ENCODE measurements around the gene KLHL36. TPM values are rescaled to one million over a fixed set of nuclear protein-coding genes. Genes with fewer than 3 reads are reported as not detected.

Gene KLHL36
- total RNA-seq, 1 experiment from 2014 or later = 79.0 TPM

DNA sequence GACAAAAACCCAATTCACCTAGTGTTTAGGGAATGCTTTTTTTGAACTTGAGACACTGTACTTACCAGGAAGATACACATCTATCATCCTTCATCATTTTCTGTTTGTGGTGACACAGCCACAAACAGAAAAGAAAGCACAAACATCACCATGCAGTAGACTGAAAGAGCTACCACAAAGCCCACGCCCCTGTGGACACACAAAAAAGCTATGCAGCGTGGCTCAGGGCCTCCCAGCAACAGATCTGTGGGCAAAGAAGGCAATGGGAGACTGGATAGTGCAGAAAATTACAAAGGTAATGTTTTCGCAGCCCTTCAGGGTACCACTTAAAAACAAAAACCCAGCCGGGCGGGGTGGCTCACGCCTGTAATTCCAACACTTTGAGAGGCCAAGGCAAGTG, 40.0 kb upstream of the KLHL36 start:
- DNase-seq (ENCODE audit: low read depth, low spot score) (no peak), ATAC-seq (no peak)
- Histone ChIP-seq H2AFZ (ENCODE audit: low read depth, low read length, poor library complexity, severe bottlenecking) (no peak overlapping the region), H3K27me3 (ENCODE audit: insufficient read depth, low read length) (no peaks in the 10 kb centered on the region), H3K4me3 (replicated peaks in 1 of 2; ENCODE audit: low read depth in 1 of 2, low read length in 2 of 2) (no peak overlapping the region), H3K4me2 (ENCODE audit: low read length) (no peak overlapping the region), H3K4me1 (ENCODE audit: control insufficient read depth in 1 of 2, insufficient read depth in 2 of 2, low read length in 2 of 2) (peaks cover 13 to 34% of the 10 kb centered on the region in 2 experiments), H3K9me3 (ENCODE audit: control insufficient read depth in 1 of 2, insufficient read depth in 1 of 2, low read depth in 1 of 2, low read length in 2 of 2) (no peaks in the 10 kb centered on the region), H3K79me2 (ENCODE audit: insufficient read depth, low read length) (peaks cover 95% of the 10 kb centered on the region), H3K36me3 (ENCODE audit: control insufficient read depth in 1 of 2, insufficient read depth in 2 of 2, low read length in 2 of 2) (peaks cover 0 to 16% of the 10 kb centered on the region in 2 experiments; a peak in 1 of 4 replicates), H3K27ac (ENCODE audit: low read depth, low read length) (no peak overlapping the region), H3K9ac (ENCODE audit: low read length) (no peak overlapping the region), H4K20me1 (ENCODE audit: insufficient read depth) (no peaks in the 10 kb centered on the region; the same call in 1 of the 2 replicates), H3K9me2 (ENCODE audit: insufficient read depth) (no peaks in the 10 kb centered on the region)
- ChIA-PET POLR2A (no interaction called here), CTCF (no interaction called here), RAD21 (ENCODE audit: low non-redundant PET in 1 of 2, low total read pairs in 2 of 2, uncharacterized antibody in 2 of 2, unreplicated experiment in 2 of 2) (no interaction called here)
- no TSS peak for BruUV-seq (replicated peaks)
- TF ChIP-seq EZH2phosphoT487 (IDR thresholded peaks at IDR 0.05; ENCODE audit: borderline replicate concordance) (no peak), ELF1 (IDR thresholded peaks at IDR 0.05; ENCODE audit: borderline replicate concordance, low read depth) (no peak), YY1 (IDR thresholded peaks at IDR 0.05; ENCODE audit: extremely low read depth, insufficient replicate concordance, low read depth, low read length) (no peak), SRF (IDR thresholded peaks at IDR 0.05; ENCODE audit: low read depth) (no peak), RAD21 (IDR thresholded peaks at IDR 0.05; ENCODE audit: low read depth) (no peak), POLR2AphosphoS5 (IDR thresholded peaks at IDR 0.05; ENCODE audit: low read depth, low read length) (no peak), FOSL1 (IDR thresholded peaks at IDR 0.05; ENCODE audit: low read depth) (no peak), SIN3A (IDR thresholded peaks at IDR 0.05; ENCODE audit: low read depth) (no peak), ZNF274 (IDR thresholded peaks at IDR 0.05; ENCODE audit: low read depth, low read length) (no peak), POLR2A (IDR thresholded peaks at IDR 0.05; ENCODE audit: borderline replicate concordance, extremely low read depth, insufficient read depth, insufficient read length) (no peak)
- TF ChIP-seq, protein P1, sequence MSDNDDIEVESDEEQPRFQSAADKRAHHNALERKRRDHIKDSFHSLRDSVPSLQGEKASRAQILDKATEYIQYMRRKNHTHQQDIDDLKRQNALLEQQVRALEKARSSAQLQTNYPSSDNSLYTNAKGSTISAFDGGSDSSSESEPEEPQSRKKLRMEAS (IDR thresholded peaks at IDR 0.05) = no peak
- TF ChIP-seq, protein P2, sequence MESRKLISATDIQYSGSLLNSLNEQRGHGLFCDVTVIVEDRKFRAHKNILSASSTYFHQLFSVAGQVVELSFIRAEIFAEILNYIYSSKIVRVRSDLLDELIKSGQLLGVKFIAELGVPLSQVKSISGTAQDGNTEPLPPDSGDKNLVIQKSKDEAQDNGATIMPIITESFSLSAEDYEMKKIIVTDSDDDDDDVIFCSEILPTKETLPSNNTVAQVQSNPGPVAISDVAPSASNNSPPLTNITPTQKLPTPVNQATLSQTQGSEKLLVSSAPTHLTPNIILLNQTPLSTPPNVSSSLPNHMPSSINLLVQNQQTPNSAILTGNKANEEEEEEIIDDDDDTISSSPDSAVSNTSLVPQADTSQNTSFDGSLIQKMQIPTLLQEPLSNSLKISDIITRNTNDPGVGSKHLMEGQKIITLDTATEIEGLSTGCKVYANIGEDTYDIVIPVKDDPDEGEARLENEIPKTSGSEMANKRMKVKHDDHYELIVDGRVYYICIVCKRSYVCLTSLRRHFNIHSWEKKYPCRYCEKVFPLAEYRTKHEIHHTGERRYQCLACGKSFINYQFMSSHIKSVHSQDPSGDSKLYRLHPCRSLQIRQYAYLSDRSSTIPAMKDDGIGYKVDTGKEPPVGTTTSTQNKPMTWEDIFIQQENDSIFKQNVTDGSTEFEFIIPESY (IDR thresholded peaks at IDR 0.05; ENCODE audit: extremely low read depth, insufficient replicate concordance, low read length) = no peak
- TF ChIP-seq, protein P3, sequence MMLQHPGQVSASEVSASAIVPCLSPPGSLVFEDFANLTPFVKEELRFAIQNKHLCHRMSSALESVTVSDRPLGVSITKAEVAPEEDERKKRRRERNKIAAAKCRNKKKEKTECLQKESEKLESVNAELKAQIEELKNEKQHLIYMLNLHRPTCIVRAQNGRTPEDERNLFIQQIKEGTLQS (IDR thresholded peaks at IDR 0.05) = no peak
- TF ChIP-seq, protein P4, sequence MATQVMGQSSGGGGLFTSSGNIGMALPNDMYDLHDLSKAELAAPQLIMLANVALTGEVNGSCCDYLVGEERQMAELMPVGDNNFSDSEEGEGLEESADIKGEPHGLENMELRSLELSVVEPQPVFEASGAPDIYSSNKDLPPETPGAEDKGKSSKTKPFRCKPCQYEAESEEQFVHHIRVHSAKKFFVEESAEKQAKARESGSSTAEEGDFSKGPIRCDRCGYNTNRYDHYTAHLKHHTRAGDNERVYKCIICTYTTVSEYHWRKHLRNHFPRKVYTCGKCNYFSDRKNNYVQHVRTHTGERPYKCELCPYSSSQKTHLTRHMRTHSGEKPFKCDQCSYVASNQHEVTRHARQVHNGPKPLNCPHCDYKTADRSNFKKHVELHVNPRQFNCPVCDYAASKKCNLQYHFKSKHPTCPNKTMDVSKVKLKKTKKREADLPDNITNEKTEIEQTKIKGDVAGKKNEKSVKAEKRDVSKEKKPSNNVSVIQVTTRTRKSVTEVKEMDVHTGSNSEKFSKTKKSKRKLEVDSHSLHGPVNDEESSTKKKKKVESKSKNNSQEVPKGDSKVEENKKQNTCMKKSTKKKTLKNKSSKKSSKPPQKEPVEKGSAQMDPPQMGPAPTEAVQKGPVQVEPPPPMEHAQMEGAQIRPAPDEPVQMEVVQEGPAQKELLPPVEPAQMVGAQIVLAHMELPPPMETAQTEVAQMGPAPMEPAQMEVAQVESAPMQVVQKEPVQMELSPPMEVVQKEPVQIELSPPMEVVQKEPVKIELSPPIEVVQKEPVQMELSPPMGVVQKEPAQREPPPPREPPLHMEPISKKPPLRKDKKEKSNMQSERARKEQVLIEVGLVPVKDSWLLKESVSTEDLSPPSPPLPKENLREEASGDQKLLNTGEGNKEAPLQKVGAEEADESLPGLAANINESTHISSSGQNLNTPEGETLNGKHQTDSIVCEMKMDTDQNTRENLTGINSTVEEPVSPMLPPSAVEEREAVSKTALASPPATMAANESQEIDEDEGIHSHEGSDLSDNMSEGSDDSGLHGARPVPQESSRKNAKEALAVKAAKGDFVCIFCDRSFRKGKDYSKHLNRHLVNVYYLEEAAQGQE (IDR thresholded peaks at IDR 0.05; ENCODE audit: low read depth) = no peak
- intact Hi-C loops (cut with micrococcal nuclease) = no loop called here
